ENCODE data around the gene PRIM2.
A peak's percentile ranks its signal among the peaks of the same experiment; 100 is the strongest.
"Not testable (repeated sequence)": the region's sequence is repeated elsewhere in the genome, so short reads cannot be mapped to it uniquely, and the experiment has no call there.

Gene PRIM2

GRCh38 chr6:57445790-57446468, 128.5 kb downstream of the PRIM2 start:
- not testable (repeated sequence) for DNase-seq (ENCODE audit: low read depth)

- not testable (repeated sequence) for DNase-seq (ENCODE audit: low read depth)
Observed at GRCh38 chr6:57449496-57450066, 132.2 kb downstream of the PRIM2 start.

- not testable (repeated sequence) for DNase-seq (ENCODE audit: low read depth)
Observed at GRCh38 chr6:57459781-57460180, 142.4 kb downstream of the PRIM2 start.

- DNase-seq (ENCODE audit: low read depth): not testable (repeated sequence)
Observed at GRCh38 chr6:57461022-57461421, 143.6 kb downstream of the PRIM2 start.

GRCh38 chr6:57463809-57464208, 146.4 kb downstream of the PRIM2 start:
- DNase-seq (ENCODE audit: low read depth): not testable (repeated sequence)

- not testable (repeated sequence) for DNase-seq (ENCODE audit: low read depth)
Observed at GRCh38 chr6:57465968-57466367, 148.5 kb downstream of the PRIM2 start.

- no peak for DNase-seq (ENCODE audit: low read depth)
Observed at GRCh38 chr6:57469072-57469471, 151.6 kb downstream of the PRIM2 start.

GRCh38 chr6:57470148-57470547, 152.7 kb downstream of the PRIM2 start:
- not testable (repeated sequence) for DNase-seq (ENCODE audit: low read depth)

- DNase-seq (ENCODE audit: low read depth): not testable (repeated sequence)
Observed at GRCh38 chr6:57471314-57471864, 154.0 kb downstream of the PRIM2 start.

- DNase-seq (ENCODE audit: low read depth): peak; percentile 91
Observed at GRCh38 chr6:57472861-57473362, 155.5 kb downstream of the PRIM2 start.

- peak; percentile 60 for DNase-seq (ENCODE audit: low read depth)
Observed at GRCh38 chr6:57474862-57475475, 157.5 kb downstream of the PRIM2 start.

GRCh38 chr6:57475656-57476055, 158.2 kb downstream of the PRIM2 start:
- peak; percentile 44 for DNase-seq (ENCODE audit: low read depth)

GRCh38 chr6:57480194-57480593, 162.8 kb downstream of the PRIM2 start:
- not testable (repeated sequence) for DNase-seq (ENCODE audit: low read depth)

GRCh38 chr6:57481121-57481520, 163.7 kb downstream of the PRIM2 start:
- not testable (repeated sequence) for DNase-seq (ENCODE audit: low read depth)

- not testable (repeated sequence) for DNase-seq (ENCODE audit: low read depth)
Observed at GRCh38 chr6:57482471-57482870, 165.0 kb downstream of the PRIM2 start.

- DNase-seq (ENCODE audit: low read depth): not testable (repeated sequence)
Observed at GRCh38 chr6:57486494-57487081, 169.2 kb downstream of the PRIM2 start.

- not testable (repeated sequence) for DNase-seq (ENCODE audit: low read depth)
Observed at GRCh38 chr6:57488551-57488950, 171.1 kb downstream of the PRIM2 start.

- not testable (repeated sequence) for DNase-seq (ENCODE audit: low read depth)
Observed at GRCh38 chr6:57489887-57490286, 172.5 kb downstream of the PRIM2 start.

- DNase-seq (ENCODE audit: low read depth): not testable (repeated sequence)
Observed at GRCh38 chr6:57491795-57492194, 174.4 kb downstream of the PRIM2 start.

GRCh38 chr6:57496251-57496650, 178.8 kb downstream of the PRIM2 start:
- DNase-seq (ENCODE audit: low read depth): not testable (repeated sequence)

- DNase-seq (ENCODE audit: low read depth): peak; percentile 28
Observed at GRCh38 chr6:57500368-57501021, 183.1 kb downstream of the PRIM2 start.

- not testable (repeated sequence) for DNase-seq (ENCODE audit: low read depth)
Observed at GRCh38 chr6:57502387-57502786, 185.0 kb downstream of the PRIM2 start.
